HCT116 (cell line): ENCODE results near the gene MTFR2. TPM values are rescaled to one million over a fixed set of nuclear protein-coding genes. Genes with fewer than 3 reads are reported as not detected.

Source experiments
- ATAC-seq: fragments of 200-7000 bp; cut with Tn5 transposase; 2 replicates; pipeline ENCODE4 v1.9.1; 2020; ENCODE audit warnings: mild to moderate bottlenecking, moderate library complexity
- BruUV-seq: library from RNA; stranded (reverse); fragments of 400-500 nt; replicated peaks from 2 replicates; lab custom pipeline; 2021; lab: Mats Ljungman, UMichigan
- CTCF ChIA-PET: fragments of 300-600 bp; sonication (Branson Sonifier 250); formaldehyde crosslinking; loops from one replicate; lab custom pipeline; 2021; ENCODE audit warnings: antibody characterized with exemption; lab: Charles Lee
- POLR2A ChIA-PET: fragments of 300-600, 350-600 bp; sonication (Branson Sonifier 250); formaldehyde crosslinking; loops from one replicate; lab custom pipeline; 2021; ENCODE audit warnings: antibody characterized with exemption; lab: Charles Lee
- RAD21 ChIA-PET, 2 experiments: fragments of 300-600 bp; sonication (Branson Sonifier 250); formaldehyde crosslinking; loops; one replicate each; lab custom pipeline; 2023; ENCODE audit warnings: low total read pairs in 2 of 2; ENCODE audit not compliant: uncharacterized antibody in 2 of 2, unreplicated experiment in 2 of 2, low non-redundant PET in 1 of 2; lab: Charles Lee
- DNase-seq: peaks from one replicate; pipeline ENCODE4 v3.0.0-alpha.2; 2010; ENCODE audit warnings: low read depth, low spot score
- H2AFZ ChIP-seq: fragments of 200-600 bp; shearing (Covaris generic), sonication (generic); 2 replicates; pipeline ENCODE4 v1.6.1; 2017; ENCODE audit warnings: low read depth, mixed run types, mixed read lengths, antibody characterized with exemption, low read length; ENCODE audit not compliant: poor library complexity, severe bottlenecking
- H3K27ac ChIP-seq: 2 replicates; pipeline ENCODE4 v1.5.1; 2012; ENCODE audit warnings: low read depth, low read length
- H3K27me3 ChIP-seq: fragments of 200-600 bp; sonication (generic); 2 replicates; pipeline ENCODE4 v1.6.1; 2016; ENCODE audit warnings: mixed run types, low read length, mixed read lengths; ENCODE audit not compliant: insufficient read depth
- H3K36me3 ChIP-seq, 2 experiments: fragments of 200-500 bp in 1 of 2; fragments of 200-600 bp in 1 of 2; sonication (Bioruptor generic) in 1 of 2; sonication (generic) in 1 of 2; 2 replicates each; pipeline versions ENCODE4 v1.5.1 to v1.6.1; 2014 to 2016; ENCODE audit warnings: low read length in 2 of 2, inconsistent platforms in 1 of 2, mixed read lengths in 1 of 2, mixed run types in 1 of 2; ENCODE audit not compliant: insufficient read depth in 2 of 2, control insufficient read depth in 1 of 2
- H3K4me1 ChIP-seq, 2 experiments: fragments of 200-600 bp in 1 of 2; sonication (generic) in 1 of 2; 2 replicates each; pipeline versions ENCODE4 v1.5.1 to v1.6.1; 2012 to 2017; ENCODE audit warnings: low read length in 2 of 2, inconsistent platforms in 1 of 2, mild to moderate bottlenecking in 1 of 2, mixed read lengths in 1 of 2, mixed run types in 1 of 2, moderate library complexity in 1 of 2; ENCODE audit not compliant: insufficient read depth in 2 of 2, control insufficient read depth in 1 of 2
- H3K4me2 ChIP-seq: fragments of 200-600 bp; sonication (generic); 2 replicates; pipeline ENCODE4 v1.6.1; 2017; ENCODE audit warnings: mixed run types, low read length, mixed read lengths
- H3K4me3 ChIP-seq, 2 experiments: fragments of 200-600 bp in 1 of 2; sonication (generic) in 1 of 2; replicated peaks in 1 of 2; 2 replicates each; pipeline ENCODE4 v1.5.1; 2011 to 2016; ENCODE audit warnings: low read length in 2 of 2, control low read depth in 1 of 2, low read depth in 1 of 2, mild to moderate bottlenecking in 1 of 2, mixed read lengths in 1 of 2, mixed run types in 1 of 2
- H3K79me2 ChIP-seq: fragments of 200-600 bp; sonication (generic); 2 replicates; pipeline ENCODE4 v1.6.1; 2017; ENCODE audit warnings: mild to moderate bottlenecking, mixed run types, low read length, moderate library complexity, mixed read lengths; ENCODE audit not compliant: insufficient read depth
- H3K9ac ChIP-seq: fragments of 200-600 bp; sonication (generic); 2 replicates; pipeline ENCODE4 v1.6.1; 2016; ENCODE audit warnings: low read length, mixed read lengths
- H3K9me2 ChIP-seq: fragments of 200-600 bp; sonication (generic), shearing (Covaris generic); 2 replicates; pipeline ENCODE4 v1.6.1; 2017; ENCODE audit warnings: mixed run types, mild to moderate bottlenecking, moderate library complexity; ENCODE audit not compliant: insufficient read depth
- H3K9me3 ChIP-seq, 2 experiments: fragments of 200-500 bp in 1 of 2; fragments of 200-600 bp in 1 of 2; sonication (Bioruptor generic) in 1 of 2; sonication (generic) in 1 of 2; 2 replicates each; pipeline ENCODE4 v1.6.1; 2014 to 2017; ENCODE audit warnings: low read length in 2 of 2, mixed read lengths in 2 of 2, inconsistent platforms in 1 of 2, low read depth in 1 of 2, mild to moderate bottlenecking in 1 of 2, mixed run types in 1 of 2, moderate library complexity in 1 of 2; ENCODE audit not compliant: control insufficient read depth in 1 of 2, insufficient read depth in 1 of 2
- H4K20me1 ChIP-seq: fragments of 200-600 bp; sonication (generic), shearing (Covaris generic); 2 replicates; pipeline ENCODE4 v1.6.1; 2017; ENCODE audit warnings: mixed run types, mild to moderate bottlenecking, moderate library complexity; ENCODE audit not compliant: insufficient read depth
- CBX3 ChIP-seq: IDR thresholded peaks from 2 replicates; pipeline ENCODE4 v1.6.1; 2012; ENCODE audit warnings: low read depth
- CEBPB ChIP-seq: IDR thresholded peaks from 2 replicates; pipeline ENCODE4 v1.6.1; 2012; ENCODE audit warnings: low read depth
- EGR1 ChIP-seq: IDR thresholded peaks from 2 replicates; pipeline ENCODE4 v1.6.1; 2012; ENCODE audit warnings: low read depth
- EZH2 ChIP-seq: fragments of 200-600 bp; sonication (generic); IDR thresholded peaks from 2 replicates; pipeline ENCODE4 v1.6.1; 2017; ENCODE audit warnings: antibody characterized with exemption, mixed run types
- POLR2AphosphoS5 ChIP-seq: IDR thresholded peaks from 2 replicates; pipeline ENCODE4 v1.6.1; 2011; ENCODE audit warnings: mild to moderate bottlenecking, low read depth, low read length, moderate library complexity
- REST ChIP-seq: IDR thresholded peaks from 2 replicates; pipeline ENCODE4 v1.6.1; 2012; ENCODE audit warnings: low read depth
- SP1 ChIP-seq: IDR thresholded peaks from 2 replicates; pipeline ENCODE4 v1.6.1; 2012; ENCODE audit warnings: low read depth
- TCF7L2 ChIP-seq: IDR thresholded peaks from 2 replicates; pipeline ENCODE4 v1.7.0; 2011; ENCODE audit warnings: borderline replicate concordance, inconsistent platforms; ENCODE audit not compliant: insufficient read depth, insufficient read length; ENCODE audit errors: extremely low read depth
- YY1 ChIP-seq: IDR thresholded peaks from 2 replicates; pipeline ENCODE4 v1.6.1; 2011; ENCODE audit warnings: low read length, low read depth, moderate library complexity, mild to moderate bottlenecking; ENCODE audit not compliant: insufficient replicate concordance; ENCODE audit errors: extremely low read depth
- ZFX ChIP-seq: fragments of 450-650 bp; IDR thresholded peaks from 2 replicates; pipeline ENCODE4 v1.6.1; 2017
- ZNF274 ChIP-seq: fragments of 200-500 bp; sonication (Bioruptor generic); IDR thresholded peaks from 2 replicates; pipeline ENCODE4 v1.6.1; 2014; ENCODE audit warnings: mild to moderate bottlenecking, low read depth, low read length, inconsistent platforms
- intact Hi-C: fragments of 100-400 bp; cut with micrococcal nuclease; formaldehyde crosslinking; loops from 2 replicates; pipeline ENCODE4 v1.10.0; 2022
- total RNA-seq: library from RNA; stranded (reverse); gene quantifications from one replicate; pipeline ENCODE4 v1.2.1, GENCODE V29; 2021; ENCODE audit not compliant: unreplicated experiment
- TF ChIP-seq, protein P1 (sequence below): IDR thresholded peaks from 2 replicates; pipeline ENCODE4 v1.6.1; 2012
- TF ChIP-seq, protein P2 (sequence below): IDR thresholded peaks from 2 replicates; pipeline ENCODE4 v1.6.1; 2011; ENCODE audit warnings: mild to moderate bottlenecking, low read length, moderate library complexity; ENCODE audit not compliant: insufficient replicate concordance; ENCODE audit errors: extremely low read depth
- TF ChIP-seq, protein P3 (sequence below), 3 experiments: fragments of 200-600 bp in 1 of 3; sonication (generic) in 1 of 3; IDR thresholded peaks in 2 of 3; conservative IDR thresholded peaks in 1 of 3; 2 replicates each; pipeline ENCODE4 v1.5.1; 2012 to 2017; ENCODE audit warnings: low read depth in 2 of 3, low read length in 2 of 3, antibody characterized with exemption in 1 of 3, borderline replicate concordance in 1 of 3, control low read depth in 1 of 3, mild to moderate bottlenecking in 1 of 3, mixed read lengths in 1 of 3, mixed run types in 1 of 3, moderate library complexity in 1 of 3; ENCODE audit not compliant: insufficient read depth in 1 of 3

Gene MTFR2
- total RNA-seq, 1 experiment from 2014 or later, result 13.2 TPM

DNA sequence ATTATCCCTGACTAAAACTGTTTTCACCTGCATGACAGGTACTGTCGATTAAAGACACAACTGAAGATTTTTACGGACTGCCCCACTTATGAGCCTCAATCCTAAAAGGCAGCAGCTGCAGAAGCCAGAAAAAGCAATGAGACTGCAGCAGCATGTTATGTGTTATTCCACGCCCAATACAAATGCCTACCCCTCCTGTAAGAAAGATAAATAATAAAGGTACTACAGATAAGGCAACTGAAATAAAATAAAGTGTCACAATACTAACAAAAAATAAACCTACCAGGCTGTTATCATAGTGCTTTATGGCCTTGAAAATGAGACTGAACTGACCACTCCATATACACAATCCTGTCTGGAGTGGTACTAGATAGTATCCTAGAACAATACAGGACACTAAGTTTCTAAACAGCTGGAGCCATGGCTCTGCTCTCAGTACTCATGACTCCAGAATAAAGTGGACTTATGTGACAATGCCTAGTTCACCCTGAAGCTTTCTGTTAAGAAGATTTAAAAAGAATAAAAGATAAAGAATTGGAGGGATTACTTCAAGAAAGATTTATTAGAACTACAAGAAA, 30.0 kb upstream of the MTFR2 start:
- Histone ChIP-seq H3K79me2 (peaks cover 96% of the 10 kb centered on the region), H3K9ac (no peak overlapping the region), H3K27ac (no peak overlapping the region), H4K20me1 (peaks cover 75% of the 10 kb centered on the region), H3K4me1 (peaks cover 0 to 3% of the 10 kb centered on the region in 2 experiments; a peak in 2 of 4 replicates), H3K36me3 (peaks cover 32 to 36% of the 10 kb centered on the region in 2 experiments), H3K27me3 (no peaks in the 10 kb centered on the region), H3K4me2 (no peak overlapping the region), H3K9me3 (no peaks in the 10 kb centered on the region), H3K9me2 (no peaks in the 10 kb centered on the region), H2AFZ (no peak overlapping the region), H3K4me3 (no peak overlapping the region)
- BruUV-seq, result no TSS peak
- no peak for TF ChIP-seq ZFX
- no peak for TF ChIP-seq YY1
- no peak for TF ChIP-seq REST
- TF ChIP-seq POLR2AphosphoS5, result no peak
- no peak for TF ChIP-seq EGR1
- TF ChIP-seq EZH2, result no peak
- TF ChIP-seq CEBPB, result no peak
- no peak for TF ChIP-seq SP1
- TF ChIP-seq, protein P1, sequence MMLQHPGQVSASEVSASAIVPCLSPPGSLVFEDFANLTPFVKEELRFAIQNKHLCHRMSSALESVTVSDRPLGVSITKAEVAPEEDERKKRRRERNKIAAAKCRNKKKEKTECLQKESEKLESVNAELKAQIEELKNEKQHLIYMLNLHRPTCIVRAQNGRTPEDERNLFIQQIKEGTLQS, result no peak
- no peak for TF ChIP-seq CBX3
- TF ChIP-seq, protein P2, sequence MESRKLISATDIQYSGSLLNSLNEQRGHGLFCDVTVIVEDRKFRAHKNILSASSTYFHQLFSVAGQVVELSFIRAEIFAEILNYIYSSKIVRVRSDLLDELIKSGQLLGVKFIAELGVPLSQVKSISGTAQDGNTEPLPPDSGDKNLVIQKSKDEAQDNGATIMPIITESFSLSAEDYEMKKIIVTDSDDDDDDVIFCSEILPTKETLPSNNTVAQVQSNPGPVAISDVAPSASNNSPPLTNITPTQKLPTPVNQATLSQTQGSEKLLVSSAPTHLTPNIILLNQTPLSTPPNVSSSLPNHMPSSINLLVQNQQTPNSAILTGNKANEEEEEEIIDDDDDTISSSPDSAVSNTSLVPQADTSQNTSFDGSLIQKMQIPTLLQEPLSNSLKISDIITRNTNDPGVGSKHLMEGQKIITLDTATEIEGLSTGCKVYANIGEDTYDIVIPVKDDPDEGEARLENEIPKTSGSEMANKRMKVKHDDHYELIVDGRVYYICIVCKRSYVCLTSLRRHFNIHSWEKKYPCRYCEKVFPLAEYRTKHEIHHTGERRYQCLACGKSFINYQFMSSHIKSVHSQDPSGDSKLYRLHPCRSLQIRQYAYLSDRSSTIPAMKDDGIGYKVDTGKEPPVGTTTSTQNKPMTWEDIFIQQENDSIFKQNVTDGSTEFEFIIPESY, result no peak
- TF ChIP-seq ZNF274, result no peak
- TF ChIP-seq TCF7L2, result no peak
- TF ChIP-seq, protein P3, sequence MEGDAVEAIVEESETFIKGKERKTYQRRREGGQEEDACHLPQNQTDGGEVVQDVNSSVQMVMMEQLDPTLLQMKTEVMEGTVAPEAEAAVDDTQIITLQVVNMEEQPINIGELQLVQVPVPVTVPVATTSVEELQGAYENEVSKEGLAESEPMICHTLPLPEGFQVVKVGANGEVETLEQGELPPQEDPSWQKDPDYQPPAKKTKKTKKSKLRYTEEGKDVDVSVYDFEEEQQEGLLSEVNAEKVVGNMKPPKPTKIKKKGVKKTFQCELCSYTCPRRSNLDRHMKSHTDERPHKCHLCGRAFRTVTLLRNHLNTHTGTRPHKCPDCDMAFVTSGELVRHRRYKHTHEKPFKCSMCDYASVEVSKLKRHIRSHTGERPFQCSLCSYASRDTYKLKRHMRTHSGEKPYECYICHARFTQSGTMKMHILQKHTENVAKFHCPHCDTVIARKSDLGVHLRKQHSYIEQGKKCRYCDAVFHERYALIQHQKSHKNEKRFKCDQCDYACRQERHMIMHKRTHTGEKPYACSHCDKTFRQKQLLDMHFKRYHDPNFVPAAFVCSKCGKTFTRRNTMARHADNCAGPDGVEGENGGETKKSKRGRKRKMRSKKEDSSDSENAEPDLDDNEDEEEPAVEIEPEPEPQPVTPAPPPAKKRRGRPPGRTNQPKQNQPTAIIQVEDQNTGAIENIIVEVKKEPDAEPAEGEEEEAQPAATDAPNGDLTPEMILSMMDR (IDR thresholded peaks at IDR 0.05 in 2 of 3, conservative IDR thresholded peaks at IDR 0.05 in 1 of 3; ENCODE audit: borderline replicate concordance in 1 of 3, insufficient read depth in 1 of 3, low read depth in 2 of 3, low read length in 2 of 3), result no peak
- CTCF ChIA-PET, result no interaction called here
- POLR2A ChIA-PET, result no interaction called here
- RAD21 ChIA-PET, result no interaction called here
- DNase-seq (no peak), ATAC-seq (no peak)
- intact Hi-C loops, result loop anchor here (10.0 kb wide), 1 partner anchor 785 kb away; the partner anchor contains the start of gene AHI1
